ENCODE measurements around the gene MYO16.

Gene MYO16

DNA sequence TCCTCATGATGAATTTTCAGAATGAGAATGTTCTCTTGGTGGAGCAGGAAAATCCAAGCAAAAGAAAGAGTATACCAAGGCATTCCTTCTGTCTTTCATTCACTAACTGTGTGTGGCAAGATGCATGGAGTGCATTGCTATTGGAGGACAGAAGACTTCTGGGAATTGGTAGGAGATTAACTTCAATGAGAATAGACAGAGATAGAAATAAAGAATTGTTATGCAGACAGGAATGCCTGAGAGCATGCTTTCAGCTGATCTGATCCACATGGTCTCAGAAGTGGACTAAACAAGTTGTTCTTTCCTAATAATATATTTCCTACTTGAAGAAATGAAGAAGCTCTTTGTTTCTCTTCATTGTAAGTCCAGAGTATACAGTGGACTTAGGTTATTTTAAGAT is 303.6 kb downstream of the MYO16 start:
- no peak for DNase-seq (ENCODE audit: low read depth)

- DNase-seq (ENCODE audit: low read depth) = no peak
Measured at GRCh38 chr13:108938155-108938554, 308.7 kb downstream of the MYO16 start.

DNA sequence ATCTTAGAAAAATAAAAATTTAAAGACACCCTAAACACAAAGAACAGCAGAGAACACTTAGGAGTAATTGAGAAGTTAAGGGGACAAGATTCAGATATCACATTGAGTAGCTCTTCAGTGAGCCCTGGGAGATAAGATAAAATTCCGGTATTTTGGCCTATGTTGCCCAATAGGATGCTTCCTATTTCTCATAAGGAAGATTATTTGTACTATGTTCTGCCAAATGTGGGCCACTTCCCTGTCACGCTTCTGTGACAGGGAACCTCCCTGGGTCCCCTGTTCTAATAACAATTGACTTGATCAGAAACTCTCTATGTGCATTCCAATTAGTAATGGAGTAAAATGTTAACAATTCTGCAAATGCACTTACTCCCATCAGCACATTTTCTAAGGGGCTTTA is 310.7 kb downstream of the MYO16 start:
- no peak for DNase-seq (ENCODE audit: low read depth)

DNA sequence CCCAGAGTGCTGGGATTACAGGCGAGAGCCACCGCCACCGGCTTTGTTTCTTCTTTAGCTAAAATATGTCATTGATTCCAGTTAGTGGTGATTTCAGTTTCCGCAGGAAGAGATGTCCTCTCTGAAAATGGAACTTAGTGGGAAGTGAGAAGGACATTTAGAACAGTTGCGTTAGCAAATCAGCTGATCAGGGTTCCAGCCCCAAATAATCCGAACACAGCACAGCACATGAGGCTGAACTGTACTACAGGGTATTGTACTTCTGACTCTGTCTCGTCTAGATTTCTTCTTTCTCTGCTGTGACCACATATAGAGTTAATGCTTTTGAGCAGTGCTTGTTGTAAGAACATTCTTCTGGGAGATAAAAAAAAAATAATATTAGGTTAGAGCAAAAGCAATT is 314.4 kb downstream of the MYO16 start:
- DNase-seq (ENCODE audit: low read depth) = no peak

GRCh38 chr13:108944760-108945159 is 315.3 kb downstream of the MYO16 start:
- DNase-seq (ENCODE audit: low read depth) = no peak

DNA sequence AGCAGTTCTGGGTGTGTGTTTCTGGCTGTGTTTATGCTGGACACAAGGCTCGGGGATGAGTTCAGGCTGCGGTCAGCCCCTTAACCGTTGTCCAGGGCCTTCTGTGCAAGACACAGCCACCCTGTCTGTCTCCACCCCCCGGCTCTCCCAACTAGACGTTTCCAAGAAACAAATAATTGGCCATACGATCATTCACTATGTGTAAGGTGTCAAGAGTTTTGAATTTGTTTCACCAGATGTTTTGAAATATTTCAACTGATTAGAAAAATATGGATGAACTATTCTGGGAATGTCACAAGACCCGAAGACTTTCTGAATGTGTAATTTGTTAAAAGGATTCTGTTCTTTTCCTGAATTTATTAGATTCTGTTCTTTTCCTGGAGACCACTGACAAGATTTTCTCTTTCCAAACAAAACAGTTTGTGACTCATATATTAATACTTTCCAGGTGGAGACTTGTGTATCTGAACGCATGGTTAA is 318.2 kb downstream of the MYO16 start:
- no peak for DNase-seq (ENCODE audit: low read depth)

GRCh38 chr13:108948251-108948671 is 318.9 kb downstream of the MYO16 start:
- no peak for DNase-seq (ENCODE audit: low read depth)

DNA sequence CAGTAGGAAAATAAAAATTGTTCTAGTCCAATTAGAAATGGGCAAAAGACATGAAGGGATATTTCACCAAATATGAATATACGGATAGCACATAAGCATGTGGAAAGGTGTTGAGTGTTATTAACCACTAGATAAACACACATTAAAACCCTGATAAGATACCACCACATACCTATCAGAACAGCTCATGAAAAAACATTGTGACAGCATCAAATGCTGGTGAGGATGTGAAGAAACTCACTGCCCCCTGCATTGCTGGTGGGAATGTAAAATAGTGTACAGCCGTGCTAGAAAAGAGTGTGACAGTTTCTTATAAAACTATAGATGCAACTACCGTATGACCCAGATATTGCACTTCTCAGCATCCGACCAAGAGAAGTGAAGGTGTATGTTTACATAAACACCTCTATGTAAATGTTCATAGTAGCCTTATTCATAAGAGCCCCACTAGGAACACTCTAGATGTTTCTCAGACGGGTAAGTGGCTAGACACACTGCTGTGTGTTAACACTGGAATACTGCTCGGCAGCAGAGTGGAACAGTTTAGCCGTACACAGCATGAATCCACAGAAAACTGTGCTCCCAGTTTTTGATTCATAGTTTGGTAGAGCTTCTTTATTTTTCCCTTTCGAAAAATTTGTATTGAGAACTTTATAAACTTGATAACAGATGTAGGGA is 321.1 kb downstream of the MYO16 start:
- no peak for DNase-seq (ENCODE audit: low read depth)

DNA sequence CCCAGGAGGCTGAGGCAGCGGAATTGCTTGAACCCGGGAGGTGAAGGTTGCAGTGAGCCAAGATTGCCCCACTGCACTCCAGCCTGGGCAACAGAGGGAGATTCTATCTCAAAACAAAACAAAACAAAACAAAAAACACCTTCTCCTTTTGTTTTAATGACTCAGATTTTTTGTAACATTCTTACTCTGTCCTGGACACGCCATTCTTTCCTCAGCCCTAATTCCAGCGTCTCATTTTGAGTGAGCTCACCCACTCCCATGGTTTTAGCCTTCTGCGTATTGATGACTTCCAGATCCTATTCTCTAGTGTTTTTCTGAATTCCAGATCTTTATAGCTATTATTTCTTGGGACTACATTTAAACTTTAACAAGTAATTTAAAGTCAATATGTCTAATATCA is 326.3 kb downstream of the MYO16 start:
- no peak for DNase-seq (ENCODE audit: low read depth)

GRCh38 chr13:108957369-108958012 is 328.1 kb downstream of the MYO16 start:
- no peak for DNase-seq (ENCODE audit: low read depth)

GRCh38 chr13:108958013-108958376 is 328.6 kb downstream of the MYO16 start:
- DNase-seq (ENCODE audit: low read depth) = no peak

DNA sequence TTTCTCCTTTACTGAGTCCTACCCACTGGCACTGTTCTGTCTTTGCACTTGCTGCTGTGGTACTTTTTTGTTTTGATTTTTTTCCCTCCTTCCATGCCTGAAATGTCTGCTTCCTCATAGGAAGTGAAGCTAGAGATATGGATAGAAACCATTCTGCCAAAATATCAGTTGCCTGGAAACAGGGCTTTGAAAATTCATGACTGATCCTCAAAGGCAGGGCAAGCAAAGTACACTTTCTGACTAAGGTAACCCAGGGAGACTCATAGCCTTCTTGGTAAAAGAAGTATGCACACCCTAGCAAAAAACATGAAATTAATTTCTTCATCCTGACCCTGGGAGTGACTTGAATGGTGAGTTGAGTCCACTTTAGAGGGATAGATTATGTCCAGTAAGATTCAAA is 329.8 kb downstream of the MYO16 start:
- no peak for DNase-seq (ENCODE audit: low read depth)

DNA sequence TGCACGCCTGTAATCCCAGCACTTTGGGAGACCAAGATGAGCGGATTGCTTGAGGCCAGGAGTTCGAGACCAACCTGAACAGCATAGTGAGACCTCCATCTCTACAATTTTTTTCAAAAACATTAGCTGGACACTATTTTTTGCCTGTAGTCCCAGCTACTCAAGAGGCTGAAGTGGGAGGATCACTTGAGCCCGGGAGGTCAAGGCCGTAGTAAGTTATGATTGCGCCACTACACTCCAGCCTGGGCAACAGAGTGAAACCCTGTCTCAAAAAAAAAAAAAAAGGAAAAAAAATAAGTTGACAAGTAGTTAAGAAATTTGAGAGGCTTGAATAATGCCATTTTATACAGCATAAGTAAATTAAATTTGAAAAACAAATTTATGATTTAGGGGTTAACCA is 330.6 kb downstream of the MYO16 start:
- no peak for DNase-seq (ENCODE audit: low read depth)

DNA sequence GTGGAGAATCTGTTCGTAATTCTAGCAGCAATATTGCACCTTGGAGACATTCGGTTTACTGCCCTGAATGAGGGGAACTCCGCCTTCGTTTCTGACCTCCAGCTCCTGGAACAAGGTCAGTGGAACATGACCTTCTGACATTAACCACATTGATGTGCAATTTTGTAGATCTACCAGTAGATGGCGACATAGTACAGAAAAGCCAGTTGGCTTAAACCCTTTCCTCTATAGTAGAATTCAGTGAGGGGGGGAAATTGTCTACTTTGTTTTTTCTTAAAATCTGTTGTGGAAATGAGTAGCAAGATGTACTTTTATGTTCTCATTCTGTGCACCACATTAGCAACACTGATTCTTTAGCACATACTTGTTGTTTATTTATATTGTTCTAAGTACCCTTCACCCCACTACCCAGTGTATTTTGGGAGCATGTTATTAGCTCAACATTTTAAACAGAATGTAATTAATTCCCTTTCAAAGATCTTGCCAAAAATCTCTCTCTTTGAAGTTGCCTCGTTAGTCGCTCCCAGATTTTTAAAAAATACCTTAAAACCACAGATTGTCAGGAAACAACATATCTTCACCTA is 332.2 kb downstream of the MYO16 start:
- no peak for DNase-seq (ENCODE audit: low read depth)

- no peak for DNase-seq (ENCODE audit: low read depth)
Measured at GRCh38 chr13:108962654-108963053, 333.2 kb downstream of the MYO16 start.

- DNase-seq (ENCODE audit: low read depth) = no peak
Measured at GRCh38 chr13:108963276-108963810, 333.9 kb downstream of the MYO16 start.

DNA sequence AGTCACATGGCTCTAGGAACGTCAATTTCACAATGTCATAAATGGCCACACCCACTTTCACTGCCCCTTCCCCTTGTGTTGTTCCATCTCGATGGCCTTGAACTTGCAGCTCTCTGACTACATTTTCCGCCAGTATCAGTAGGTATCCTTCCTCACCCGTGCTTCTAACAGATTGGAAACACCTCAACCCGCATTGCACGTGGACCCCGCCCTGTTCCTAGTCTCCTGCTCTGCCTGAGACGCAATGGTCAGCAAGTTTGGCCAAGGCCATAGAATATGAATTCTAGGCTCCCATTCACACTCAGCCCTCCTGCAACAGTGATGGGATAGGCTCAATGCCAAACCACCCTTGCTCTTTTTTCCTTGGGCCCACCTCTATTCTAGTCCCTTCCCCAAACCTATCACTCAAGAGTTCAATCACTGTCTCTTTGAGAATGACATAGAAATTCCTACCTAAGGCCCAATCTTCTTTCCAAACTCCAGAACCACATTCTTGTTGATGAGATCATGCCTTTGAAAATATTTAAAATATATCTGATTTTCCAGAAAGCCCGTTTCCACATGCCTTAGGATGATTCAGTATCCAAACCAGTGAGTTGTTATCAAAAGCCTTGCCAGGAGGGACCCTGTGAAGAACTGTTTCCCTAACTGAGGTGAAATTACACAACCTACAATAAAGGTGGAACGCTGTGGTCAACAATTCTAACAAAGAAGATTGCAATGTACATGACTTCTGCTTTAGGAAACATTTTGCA is 334.6 kb downstream of the MYO16 start:
- no peak for DNase-seq (ENCODE audit: low read depth)

DNA sequence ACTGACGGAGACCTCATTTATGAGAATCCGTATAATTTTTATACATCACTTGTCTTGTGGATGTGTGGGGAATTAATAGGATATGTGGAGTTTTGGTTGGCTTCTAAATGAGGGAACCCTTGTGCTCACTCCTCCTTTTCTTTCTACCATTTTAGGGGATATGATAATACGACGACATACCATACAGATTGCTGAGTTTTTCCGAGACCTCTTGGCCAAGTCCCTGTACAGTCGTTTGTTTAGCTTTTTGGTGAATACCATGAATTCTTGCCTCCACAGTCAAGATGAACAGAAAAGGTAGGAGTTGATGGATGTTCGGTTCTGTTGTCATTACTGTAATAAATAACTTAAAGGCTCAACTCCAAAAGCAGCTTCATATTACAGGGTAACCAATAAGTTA is 335.2 kb downstream of the MYO16 start:
- DNase-seq (ENCODE audit: low read depth) = no peak

GRCh38 chr13:108967371-108967770 is 338.0 kb downstream of the MYO16 start:
- DNase-seq (ENCODE audit: low read depth) = no peak

DNA sequence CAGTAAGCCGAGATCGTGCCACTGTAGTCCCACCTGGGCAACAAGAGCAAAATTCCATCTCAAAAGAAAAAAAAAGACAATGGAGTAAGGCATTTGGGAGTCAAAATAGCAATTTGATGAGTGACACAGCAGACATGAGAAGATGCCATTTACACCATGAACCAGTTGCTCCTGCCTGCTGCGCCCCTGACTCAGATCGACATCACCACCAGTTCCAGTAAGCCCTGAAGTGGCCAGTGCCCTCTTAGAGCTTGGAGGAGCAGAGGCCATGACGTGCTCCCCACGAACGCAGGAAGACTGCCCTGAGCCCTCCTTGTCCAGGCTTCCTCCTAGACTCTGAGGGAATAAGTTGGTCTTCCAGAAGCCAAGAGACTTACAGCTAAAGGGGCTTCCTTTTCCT is 339.2 kb downstream of the MYO16 start:
- no peak for DNase-seq (ENCODE audit: low read depth)

DNA sequence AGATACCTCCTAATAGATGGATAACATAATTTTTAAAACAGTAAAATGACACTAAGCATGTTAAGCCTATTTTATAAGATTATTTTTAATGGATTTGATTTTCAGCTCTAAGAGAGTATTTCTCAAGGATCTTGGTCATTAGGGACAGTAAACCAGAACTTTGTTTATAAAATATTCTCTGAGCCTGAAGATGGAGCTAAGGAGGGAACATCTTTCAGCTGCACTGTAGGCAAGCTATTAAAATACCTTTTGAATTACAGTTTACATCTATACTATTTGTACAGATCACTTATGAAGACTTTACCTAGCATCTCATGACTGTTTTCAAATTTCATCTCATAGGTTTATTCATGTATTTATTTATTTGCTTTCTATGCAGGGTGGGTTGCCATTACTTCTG is 345.3 kb downstream of the MYO16 start:
- no peak for DNase-seq (ENCODE audit: low read depth)

DNA sequence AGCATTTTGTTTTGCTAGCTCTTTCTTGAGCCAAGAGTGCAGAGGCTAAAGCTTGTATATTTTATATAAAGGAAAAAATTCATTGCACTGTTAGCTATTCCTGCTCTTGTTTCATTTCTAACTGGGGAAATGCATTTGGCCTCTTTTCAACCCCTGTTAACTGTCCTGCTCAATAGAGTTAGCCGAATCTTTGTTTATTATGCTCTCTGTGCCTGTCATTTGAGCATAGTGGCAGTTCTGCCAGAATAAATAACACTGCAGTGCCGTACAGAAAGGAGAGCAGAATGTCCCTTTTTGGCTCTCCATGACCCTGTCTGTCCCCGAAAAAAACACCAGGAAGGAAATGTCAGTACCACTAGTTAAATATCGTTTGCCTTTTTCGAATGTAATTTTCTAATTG is 350.8 kb downstream of the MYO16 start:
- no peak for DNase-seq (ENCODE audit: low read depth)

DNA sequence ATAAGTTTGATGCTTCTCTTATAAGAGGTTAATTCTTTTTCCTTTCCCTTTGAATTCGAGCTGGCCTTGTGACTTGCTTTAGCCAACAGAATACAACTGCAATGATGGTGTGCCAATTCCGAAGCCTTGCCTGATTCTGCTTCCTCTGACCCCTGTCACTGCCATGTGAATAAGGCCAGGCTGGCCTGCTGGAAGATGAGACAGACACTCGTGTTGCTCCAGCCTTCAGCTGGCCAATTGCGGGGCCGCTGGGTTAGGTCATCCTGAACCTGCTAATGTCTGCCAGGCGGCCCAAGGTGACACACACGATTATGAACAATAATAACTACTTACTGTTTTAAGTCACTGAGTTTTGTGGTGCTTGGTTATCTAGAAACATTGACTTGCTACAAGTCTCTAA is 352.0 kb downstream of the MYO16 start:
- no peak for DNase-seq (ENCODE audit: low read depth)
